Ascending aorta (tissue), 2 donors: ENCODE results near the gene CEP112. TPM values are rescaled to one million over a fixed set of nuclear protein-coding genes. Genes with fewer than 3 reads are reported as not detected.
"Not testable (repeated sequence)": the region's sequence is repeated elsewhere in the genome, so short reads cannot be mapped to it uniquely, and the experiment has no call there.

Experiments
- DNase-seq, 2 donors: peaks; one replicate each; pipeline ENCODE4 v3.0.0-alpha.2; 2019; ENCODE audit warnings: low spot score in 2 of 2
- H3K27ac ChIP-seq, 2 donors: fragments of 200-600 bp; sonication (generic); one replicate each; pipeline ENCODE4 v1.5.1; 2016 to 2017; ENCODE audit warnings: mild to moderate bottlenecking in 1 of 2
- H3K27me3 ChIP-seq: fragments of 200-600 bp; sonication (generic); one replicate; pipeline ENCODE4 v1.5.1; 2017
- H3K36me3 ChIP-seq, 2 donors: fragments of 200-600 bp; sonication (generic); one replicate each; pipeline ENCODE4 v1.5.1; 2016
- H3K4me1 ChIP-seq, 2 donors: fragments of 200-600 bp; sonication (generic); one replicate each; pipeline ENCODE4 v1.5.1; 2016 to 2017; ENCODE audit warnings: mild to moderate bottlenecking in 1 of 2
- H3K4me3 ChIP-seq, 2 donors: fragments of 200-600 bp; sonication (generic); one replicate each; pipeline ENCODE4 v1.5.1; 2016 to 2017; ENCODE audit warnings: mild to moderate bottlenecking in 1 of 2
- H3K9me3 ChIP-seq, 2 donors: fragments of 200-600 bp; sonication (generic); one replicate each; pipeline ENCODE4 v1.5.1; 2016
- CTCF ChIP-seq, 3 experiments: fragments of 200-600 bp in 2 of 3; fragments of 450-650 bp in 1 of 3; sonication (generic) in 2 of 3; IDR thresholded peaks; one replicate each; pipeline ENCODE4 v1.5.1; 2016 to 2019; ENCODE audit warnings: antibody characterized with exemption in 3 of 3, mild to moderate bottlenecking in 1 of 3, moderate library complexity in 1 of 3
- intact Hi-C: fragments of 100-400 bp; cut with DNase I; formaldehyde crosslinking; loops from one replicate; pipeline ENCODE4 v1.15.1; 2023
- total RNA-seq: library from RNA; depleted of rRNA; stranded (reverse); fragments of >200 nt; gene quantifications from one replicate; pipeline ENCODE4 v1.1.0, GENCODE V29; 2016

CEP112 gene
- total RNA-seq, 1 donor from 2014 or later, result 11.4 TPM

- Histone ChIP-seq H3K27ac (no peak overlapping the region), H3K4me1 (no peaks in the 10 kb centered on the region), H3K36me3 (no peaks in the 10 kb centered on the region), H3K9me3 (peaks cover 0 to 11% of the 10 kb centered on the region in 2 donors), H3K4me3 (no peak overlapping the region), H3K27me3 (no peaks in the 10 kb centered on the region)
- intact Hi-C loops, result no loop called here
- TF ChIP-seq CTCF (IDR thresholded peaks at IDR 0.05), result no peak
- DNase-seq, result no peak
Measured at GRCh38 chr17:65733314-65733713, 458.6 kb downstream of the CEP112 start.

- H3K4me3 ChIP-seq, H3K36me3 ChIP-seq, DNase-seq, H3K4me1 ChIP-seq, H3K27me3 ChIP-seq, intact Hi-C loops, H3K27ac ChIP-seq: not testable (repeated sequence)
- H3K9me3 ChIP-seq, result peaks cover 0 to 11% of the 10 kb centered on the region in 2 donors
Measured at GRCh38 chr17:65732667-65733066, 459.3 kb downstream of the CEP112 start.

- TF ChIP-seq CTCF (IDR thresholded peaks at IDR 0.05), result no peak
- H3K27ac ChIP-seq, result no peak overlapping the region
- H3K9me3 ChIP-seq, result peaks cover 0 to 11% of the 10 kb centered on the region in 2 donors
- H3K4me1 ChIP-seq, result no peaks in the 10 kb centered on the region
- intact Hi-C loops, result no loop called here
- DNase-seq, result no peak
- no peaks in the 10 kb centered on the region for H3K27me3 ChIP-seq
- no peaks in the 10 kb centered on the region for H3K36me3 ChIP-seq
- H3K4me3 ChIP-seq, result no peak overlapping the region
Measured at GRCh38 chr17:65730711-65731169, 461.2 kb downstream of the CEP112 start.

DNA sequence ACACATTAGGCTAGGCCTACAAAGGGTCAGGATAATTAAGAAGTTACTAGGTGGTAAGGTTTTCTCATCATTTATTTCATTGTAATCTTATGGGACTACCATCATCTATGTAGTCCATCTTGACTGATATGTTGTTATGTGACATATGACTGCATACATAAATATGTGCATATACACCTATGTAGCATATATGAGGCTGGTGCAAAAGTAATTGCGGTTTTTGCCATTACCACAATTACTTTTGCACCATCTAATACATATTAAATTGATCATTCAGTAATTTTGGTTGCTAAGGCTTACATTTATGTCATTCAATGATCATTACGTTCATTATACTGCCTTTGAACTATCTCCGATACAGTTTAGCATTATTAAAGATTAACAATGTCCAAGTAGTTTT lies 462.7 kb downstream of the CEP112 start:
- H3K9me3 ChIP-seq, result peaks cover 0 to 11% of the 10 kb centered on the region in 2 donors
- no peaks in the 10 kb centered on the region for H3K27me3 ChIP-seq
- no peak overlapping the region for H3K27ac ChIP-seq
- no peaks in the 10 kb centered on the region for H3K36me3 ChIP-seq
- no peak for TF ChIP-seq CTCF (IDR thresholded peaks at IDR 0.05)
- intact Hi-C loops, result no loop called here
- no peaks in the 10 kb centered on the region for H3K4me1 ChIP-seq
- no peak for DNase-seq
- no peak overlapping the region for H3K4me3 ChIP-seq

DNA sequence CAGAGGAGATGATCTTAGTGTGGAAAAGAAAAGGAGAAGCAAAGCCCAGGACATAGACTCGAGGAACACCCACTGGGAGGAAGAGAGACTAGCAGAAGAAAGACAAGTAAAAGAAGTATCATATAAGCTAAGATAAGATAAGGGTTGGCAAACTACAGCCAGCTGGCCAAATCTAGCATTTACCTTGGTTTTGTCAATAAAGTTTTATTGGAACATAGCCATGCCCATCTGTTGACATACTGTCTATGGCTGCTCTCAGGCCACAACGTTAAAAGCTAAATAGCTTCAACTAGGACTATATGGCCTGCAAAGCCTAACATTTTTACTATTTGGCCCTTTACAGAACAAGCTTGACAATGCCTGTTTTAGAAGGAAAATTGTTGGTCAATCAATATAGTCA lies 464.1 kb downstream of the CEP112 start:
- H3K27ac ChIP-seq, result no peak overlapping the region
- intact Hi-C loops, result no loop called here
- H3K9me3 ChIP-seq, result peaks cover 0 to 11% of the 10 kb centered on the region in 2 donors
- no peaks in the 10 kb centered on the region for H3K36me3 ChIP-seq
- no peak for TF ChIP-seq CTCF (IDR thresholded peaks at IDR 0.05)
- no peaks in the 10 kb centered on the region for H3K27me3 ChIP-seq
- no peak overlapping the region for H3K4me3 ChIP-seq
- no peaks in the 10 kb centered on the region for H3K4me1 ChIP-seq
- DNase-seq, result no peak

DNA sequence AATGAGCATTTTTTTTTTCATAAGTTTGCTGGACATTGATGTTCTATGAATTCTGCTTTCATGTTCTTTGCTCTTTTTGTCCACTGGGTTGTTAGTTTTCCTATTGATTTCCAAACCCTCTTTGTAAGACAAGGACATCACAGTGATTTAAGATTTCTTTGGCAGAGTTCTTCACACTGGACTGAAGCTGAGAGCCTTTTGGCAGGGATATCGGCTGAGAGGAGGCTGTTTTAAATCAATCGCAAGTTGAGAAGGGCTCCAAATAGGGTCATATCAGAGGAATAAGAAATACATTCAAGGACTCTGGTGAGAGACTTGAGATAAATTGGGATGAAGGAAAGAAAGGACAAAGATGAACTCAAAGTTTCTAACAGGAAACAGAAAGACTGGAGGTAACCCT lies 464.7 kb downstream of the CEP112 start:
- Histone ChIP-seq H3K27ac (no peak overlapping the region), H3K27me3 (no peaks in the 10 kb centered on the region), H3K36me3 (no peaks in the 10 kb centered on the region), H3K9me3 (peaks cover 0 to 6% of the 10 kb centered on the region in 2 donors), H3K4me1 (no peaks in the 10 kb centered on the region), H3K4me3 (no peak overlapping the region)
- DNase-seq, result no peak
- TF ChIP-seq CTCF (IDR thresholded peaks at IDR 0.05), result no peak
- intact Hi-C loops, result no loop called here
